ENCODE results near the gene OSBPL7. TPM values are rescaled to one million over a fixed set of nuclear protein-coding genes. Genes with fewer than 3 reads are reported as not detected.
A peak's percentile ranks its signal among the peaks of the same experiment; 100 is the strongest.

Gene OSBPL7
- total RNA-seq, 4 donors from 2014 or later: 2.2 to 4.1 (median 3.8) TPM

GRCh38 chr17:47802341-47803022, 19.1 kb downstream of the OSBPL7 start:
- peak in 3 of 4 experiments; percentile 36 to 57 (median 38) for TF ChIP-seq CTCF (IDR thresholded peaks at IDR 0.05)
- TF ChIP-seq EP300 (IDR thresholded peaks at IDR 0.05): no peak
- Histone ChIP-seq H3K27me3 (peaks cover 24% of the 10 kb centered on the region), H3K4me1 (no peaks in the 10 kb centered on the region), H3K9me3 (no peaks in the 10 kb centered on the region), H3K36me3 (peaks cover 0 to 10% of the 10 kb centered on the region in 2 donors), H3K4me3 (no peak overlapping the region), H3K27ac (no peak overlapping the region)
- no peak for ATAC-seq
- WGBS, 2 donors (ENCODE audit: low coverage in 1 of 2): 0 to 27% methylated on average over 1 to 3 of the region's 9 CpGs

DNA sequence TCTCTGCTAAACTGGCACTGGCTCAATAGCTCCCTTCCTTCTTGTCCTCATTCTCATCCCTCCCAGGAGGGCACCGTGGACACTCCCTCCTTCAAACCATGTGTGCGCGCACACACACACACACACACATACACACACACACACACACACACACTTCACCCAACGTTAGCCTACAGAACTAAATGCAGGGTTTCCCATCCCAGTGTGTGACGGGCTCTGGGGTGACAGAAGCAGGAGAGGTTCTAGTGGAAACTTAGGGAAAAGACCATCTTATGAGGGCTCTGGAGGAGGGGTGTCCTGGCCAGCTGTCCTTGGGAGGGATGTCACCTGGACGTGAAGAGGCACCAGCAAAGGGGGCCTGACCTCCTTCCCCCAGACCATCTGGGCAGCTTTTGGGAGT, 19.7 kb downstream of the OSBPL7 start:
- Histone ChIP-seq H3K27me3 (peaks cover 24% of the 10 kb centered on the region), H3K4me3 (no peak overlapping the region), H3K4me1 (no peaks in the 10 kb centered on the region), H3K27ac (no peak overlapping the region), H3K36me3 (peaks cover 0 to 4% of the 10 kb centered on the region in 2 donors), H3K9me3 (no peaks in the 10 kb centered on the region)
- 100% methylated on average over 1 of the region's 6 CpGs; no CpG with 5 or more reads in 1 of the 2 donors for WGBS, 2 donors (ENCODE audit: low coverage in 1 of 2)
- no peak for ATAC-seq
- TF ChIP-seq CTCF (IDR thresholded peaks at IDR 0.05) (no peak), POLR2A (IDR thresholded peaks at IDR 0.05) (no peak), EP300 (IDR thresholded peaks at IDR 0.05) (no peak), POLR2AphosphoS5 (IDR thresholded peaks at IDR 0.05) (no peak)

- Histone ChIP-seq H3K27me3 (peaks cover 24% of the 10 kb centered on the region), H3K27ac (no peak overlapping the region), H3K4me3 (no peak overlapping the region), H3K4me1 (no peaks in the 10 kb centered on the region), H3K36me3 (no peaks in the 10 kb centered on the region), H3K9me3 (no peaks in the 10 kb centered on the region)
- 60 to 71% methylated on average over 1 to 2 of the region's 4 CpGs for WGBS, 2 donors (ENCODE audit: low coverage in 1 of 2)
- TF ChIP-seq POLR2A (IDR thresholded peaks at IDR 0.05) (no peak), EP300 (IDR thresholded peaks at IDR 0.05) (no peak), CTCF (IDR thresholded peaks at IDR 0.05) (no peak), POLR2AphosphoS5 (IDR thresholded peaks at IDR 0.05) (no peak)
- ATAC-seq: no peak
Measured at GRCh38 chr17:47801176-47801765, 20.3 kb downstream of the OSBPL7 start.

GRCh38 chr17:47800686-47801085, 20.9 kb downstream of the OSBPL7 start:
- Histone ChIP-seq H3K36me3 (no peaks in the 10 kb centered on the region), H3K4me3 (no peak overlapping the region), H3K27me3 (peaks cover 24% of the 10 kb centered on the region), H3K4me1 (no peaks in the 10 kb centered on the region), H3K27ac (no peak overlapping the region), H3K9me3 (no peaks in the 10 kb centered on the region)
- WGBS, 2 donors (ENCODE audit: low coverage in 1 of 2): 71% methylated on average over 11 of the region's 12 CpGs; no CpG with 5 or more reads in 1 of the 2 donors
- TF ChIP-seq POLR2A (IDR thresholded peaks at IDR 0.05) (no peak), CTCF (IDR thresholded peaks at IDR 0.05) (no peak)
- no peak for ATAC-seq

- Histone ChIP-seq H3K27me3 (peaks cover 34% of the 10 kb centered on the region), H3K36me3 (no peaks in the 10 kb centered on the region), H3K9me3 (no peaks in the 10 kb centered on the region), H3K27ac (no peak overlapping the region), H3K4me3 (no peak overlapping the region), H3K4me1 (no peaks in the 10 kb centered on the region)
- no peak for ATAC-seq
- TF ChIP-seq POLR2A (IDR thresholded peaks at IDR 0.05) (no peak), POLR2AphosphoS5 (IDR thresholded peaks at IDR 0.05) (no peak), CTCF (IDR thresholded peaks at IDR 0.05) (no peak), EP300 (IDR thresholded peaks at IDR 0.05) (no peak)
- 11 to 55% methylated on average over 1 to 2 of the region's 2 CpGs for WGBS, 2 donors (ENCODE audit: low coverage in 1 of 2)
Measured at GRCh38 chr17:47797797-47798196, 23.8 kb downstream of the OSBPL7 start.

All from gastroesophageal sphincter (tissue), 4 donors.